NCI-H1417 (cell line): ENCODE data around the gene CFAP92.
"Not testable (repeated sequence)": the region's sequence is repeated elsewhere in the genome, so short reads cannot be mapped to it uniquely, and the experiment has no call there.

Experiments used
- DNase-seq, 3 experiments: peaks; one replicate each; lab custom pipeline; 2025; lab: John Stamatoyannopoulos, UW

The CFAP92 gene

GRCh38 chr3:128889139-128889894 lies 104.6 kb downstream of the CFAP92 start:
- no peak for DNase-seq

GRCh38 chr3:128884992-128885391 lies 108.9 kb downstream of the CFAP92 start:
- no peak for DNase-seq

- DNase-seq = no peak
Observed at GRCh38 chr3:128882719-128883118, 111.2 kb downstream of the CFAP92 start.

GRCh38 chr3:128881576-128881975 lies 112.3 kb downstream of the CFAP92 start:
- DNase-seq = no peak

- DNase-seq = not testable (repeated sequence)
Observed at GRCh38 chr3:128880455-128880854, 113.4 kb downstream of the CFAP92 start.

GRCh38 chr3:128879991-128880390 lies 113.9 kb downstream of the CFAP92 start:
- peak in 1 of 3 experiments; percentile 59 for DNase-seq

- peak; percentile 97 to 100 (median 100) for DNase-seq
Observed at GRCh38 chr3:128879125-128879969, 114.5 kb downstream of the CFAP92 start, which contains the start of gene ACAD9. Gene ACAD9, plus strand, starts transcription at chr3:128879620. Its CDS starts 72 bp downstream, at chr3:128879692.

- peak in 1 of 3 experiments; percentile 55 for DNase-seq
Observed at GRCh38 chr3:128878556-128879124, 115.2 kb downstream of the CFAP92 start.

- no peak for DNase-seq
Observed at GRCh38 chr3:128878011-128878457, 115.8 kb downstream of the CFAP92 start.

GRCh38 chr3:128875556-128876120 lies 118.2 kb downstream of the CFAP92 start:
- peak in 2 of 3 experiments; percentile 11 to 37 for DNase-seq

GRCh38 chr3:128874481-128875180 lies 119.2 kb downstream of the CFAP92 start:
- no peak for DNase-seq

GRCh38 chr3:128873244-128874022 lies 120.4 kb downstream of the CFAP92 start:
- DNase-seq = peak in 1 of 3 experiments; percentile 36

GRCh38 chr3:128872744-128873143 lies 121.1 kb downstream of the CFAP92 start:
- DNase-seq = no peak

GRCh38 chr3:128872282-128872681 lies 121.6 kb downstream of the CFAP92 start:
- no peak for DNase-seq

- no peak for DNase-seq
Observed at GRCh38 chr3:128870347-128870746, 123.5 kb downstream of the CFAP92 start.

GRCh38 chr3:128867200-128868125 lies 126.4 kb downstream of the CFAP92 start:
- DNase-seq = no peak

GRCh38 chr3:128864849-128865804 lies 128.7 kb downstream of the CFAP92 start:
- peak in 1 of 3 experiments; percentile 37 for DNase-seq

- DNase-seq = no peak
Observed at GRCh38 chr3:128864351-128864811, 129.5 kb downstream of the CFAP92 start.
